ENCODE results near the gene PDX1. TPM values are rescaled to one million over a fixed set of nuclear protein-coding genes. Genes with fewer than 3 reads are reported as not detected.

Gene PDX1
- total RNA-seq, 3 donors from 2014 or later (not counting 1 experiment from before 2014, with no cell fraction given), result not detected

DNA sequence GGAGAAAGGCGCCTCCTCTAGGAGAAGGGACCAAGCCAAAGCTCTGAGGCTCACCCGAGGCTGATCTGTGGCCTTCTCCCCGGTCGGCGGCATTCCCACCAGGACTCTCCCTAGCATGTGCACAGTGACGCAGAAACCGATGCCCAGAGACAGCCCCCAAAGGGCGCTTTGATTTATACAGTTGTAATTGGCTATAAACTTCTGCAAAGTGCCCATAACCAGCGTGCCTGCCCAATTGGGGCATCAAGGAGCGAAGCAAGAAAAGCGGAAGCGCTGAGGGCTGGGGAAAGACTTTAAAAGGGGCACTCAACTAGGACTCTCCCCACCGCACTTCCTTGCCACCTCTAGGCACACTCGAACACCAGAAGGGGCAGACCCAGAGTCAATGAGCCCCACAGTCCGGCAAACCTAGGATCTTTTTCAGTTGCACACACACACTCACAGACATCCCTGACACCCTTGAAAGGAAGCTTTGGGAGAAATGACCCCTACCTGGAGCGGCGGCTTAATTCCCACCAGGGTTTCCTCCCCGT, 47.5 kb downstream of the PDX1 start:
- no peak for DNase-seq
- 4% methylated on average over 18 of the region's 18 CpGs for WGBS (ENCODE audit: insufficient coverage)
- no peaks in the 10 kb centered on the region for H3K9me3 Mint-ChIP-seq
- intact Hi-C loops (cut with micrococcal nuclease), result no loop called here
- peaks cover 9% of the 10 kb centered on the region for H3K4me1 ChIP-seq (ENCODE audit: control insufficient read depth, insufficient read depth, low read length)
- H3K4me3 ChIP-seq (ENCODE audit: low read length), result no peak overlapping the region
- TF ChIP-seq, protein P1, sequence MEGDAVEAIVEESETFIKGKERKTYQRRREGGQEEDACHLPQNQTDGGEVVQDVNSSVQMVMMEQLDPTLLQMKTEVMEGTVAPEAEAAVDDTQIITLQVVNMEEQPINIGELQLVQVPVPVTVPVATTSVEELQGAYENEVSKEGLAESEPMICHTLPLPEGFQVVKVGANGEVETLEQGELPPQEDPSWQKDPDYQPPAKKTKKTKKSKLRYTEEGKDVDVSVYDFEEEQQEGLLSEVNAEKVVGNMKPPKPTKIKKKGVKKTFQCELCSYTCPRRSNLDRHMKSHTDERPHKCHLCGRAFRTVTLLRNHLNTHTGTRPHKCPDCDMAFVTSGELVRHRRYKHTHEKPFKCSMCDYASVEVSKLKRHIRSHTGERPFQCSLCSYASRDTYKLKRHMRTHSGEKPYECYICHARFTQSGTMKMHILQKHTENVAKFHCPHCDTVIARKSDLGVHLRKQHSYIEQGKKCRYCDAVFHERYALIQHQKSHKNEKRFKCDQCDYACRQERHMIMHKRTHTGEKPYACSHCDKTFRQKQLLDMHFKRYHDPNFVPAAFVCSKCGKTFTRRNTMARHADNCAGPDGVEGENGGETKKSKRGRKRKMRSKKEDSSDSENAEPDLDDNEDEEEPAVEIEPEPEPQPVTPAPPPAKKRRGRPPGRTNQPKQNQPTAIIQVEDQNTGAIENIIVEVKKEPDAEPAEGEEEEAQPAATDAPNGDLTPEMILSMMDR (IDR thresholded peaks at IDR 0.05), result no peak
- H3K36me3 Mint-ChIP-seq, result no peaks in the 10 kb centered on the region
- no peak overlapping the region for H3K27ac Mint-ChIP-seq
- H3K27me3 ChIP-seq (ENCODE audit: control insufficient read depth, insufficient read depth, low read length), result peaks cover 58% of the 10 kb centered on the region
- no peaks in the 10 kb centered on the region for H3K9me3 ChIP-seq (ENCODE audit: control insufficient read depth, insufficient read depth, low read length)
- H3K4me1 Mint-ChIP-seq, result peaks cover 5 to 6% of the 10 kb centered on the region in 2 donors
- H3K27ac ChIP-seq (ENCODE audit: low read length), result no peak overlapping the region
- no peak for ATAC-seq
- peaks cover 59 to 73% of the 10 kb centered on the region in 2 donors for H3K27me3 Mint-ChIP-seq (ENCODE audit: low read depth in 2 of 2)
- no peaks in the 10 kb centered on the region for H3K36me3 ChIP-seq (ENCODE audit: control insufficient read depth, insufficient read depth, low read length)
- no peak overlapping the region for H3K4me3 Mint-ChIP-seq

DNA sequence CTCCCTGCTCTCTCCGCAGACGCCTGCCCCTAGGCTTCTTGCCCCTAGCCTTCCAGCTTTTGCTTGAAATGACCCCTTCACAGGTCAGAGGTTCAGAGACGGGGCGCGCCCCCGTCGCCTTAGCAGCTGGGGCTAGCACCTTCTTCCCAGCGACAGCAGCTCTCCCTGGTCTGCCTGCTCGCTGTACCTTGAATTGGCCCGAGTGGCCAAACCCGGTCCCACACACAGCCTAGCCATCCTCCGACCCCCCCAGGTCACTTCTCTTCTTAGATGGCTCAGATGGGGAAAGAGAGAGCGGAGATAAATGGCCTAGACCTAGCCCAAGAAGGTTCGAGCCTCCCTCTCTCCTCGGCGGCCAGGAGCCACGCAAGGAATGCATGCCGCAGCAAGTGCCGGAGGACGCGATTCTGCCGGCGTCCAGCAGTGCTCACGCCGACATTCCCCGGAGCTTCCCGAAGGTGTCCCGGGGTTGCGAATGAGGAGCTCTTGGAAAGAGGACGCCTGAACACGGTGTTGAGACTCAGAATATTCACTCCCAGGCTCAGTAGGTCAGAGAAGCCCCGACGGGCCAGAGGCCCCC, 48.0 kb downstream of the PDX1 start:
- H3K4me3 ChIP-seq (ENCODE audit: low read length), result no peak overlapping the region
- H3K27ac Mint-ChIP-seq, result no peak overlapping the region
- 8% methylated on average over 33 of the region's 33 CpGs for WGBS (ENCODE audit: insufficient coverage)
- peaks cover 54% of the 10 kb centered on the region for H3K27me3 ChIP-seq (ENCODE audit: control insufficient read depth, insufficient read depth, low read length)
- TF ChIP-seq, protein P1 (IDR thresholded peaks at IDR 0.05), result no peak
- intact Hi-C loops (cut with micrococcal nuclease), result no loop called here
- H3K27me3 Mint-ChIP-seq (ENCODE audit: low read depth in 2 of 2), result peaks cover 55 to 68% of the 10 kb centered on the region in 2 donors
- no peaks in the 10 kb centered on the region for H3K9me3 ChIP-seq (ENCODE audit: control insufficient read depth, insufficient read depth, low read length)
- H3K4me1 Mint-ChIP-seq, result peaks cover 5 to 6% of the 10 kb centered on the region in 2 donors
- H3K27ac ChIP-seq (ENCODE audit: low read length), result no peak overlapping the region
- no peak overlapping the region for H3K4me3 Mint-ChIP-seq
- H3K36me3 Mint-ChIP-seq, result no peaks in the 10 kb centered on the region
- DNase-seq (no peak), ATAC-seq (no peak)
- no peaks in the 10 kb centered on the region for H3K9me3 Mint-ChIP-seq
- peaks cover 9% of the 10 kb centered on the region for H3K4me1 ChIP-seq (ENCODE audit: control insufficient read depth, insufficient read depth, low read length)
- H3K36me3 ChIP-seq (ENCODE audit: control insufficient read depth, insufficient read depth, low read length), result no peaks in the 10 kb centered on the region

DNA sequence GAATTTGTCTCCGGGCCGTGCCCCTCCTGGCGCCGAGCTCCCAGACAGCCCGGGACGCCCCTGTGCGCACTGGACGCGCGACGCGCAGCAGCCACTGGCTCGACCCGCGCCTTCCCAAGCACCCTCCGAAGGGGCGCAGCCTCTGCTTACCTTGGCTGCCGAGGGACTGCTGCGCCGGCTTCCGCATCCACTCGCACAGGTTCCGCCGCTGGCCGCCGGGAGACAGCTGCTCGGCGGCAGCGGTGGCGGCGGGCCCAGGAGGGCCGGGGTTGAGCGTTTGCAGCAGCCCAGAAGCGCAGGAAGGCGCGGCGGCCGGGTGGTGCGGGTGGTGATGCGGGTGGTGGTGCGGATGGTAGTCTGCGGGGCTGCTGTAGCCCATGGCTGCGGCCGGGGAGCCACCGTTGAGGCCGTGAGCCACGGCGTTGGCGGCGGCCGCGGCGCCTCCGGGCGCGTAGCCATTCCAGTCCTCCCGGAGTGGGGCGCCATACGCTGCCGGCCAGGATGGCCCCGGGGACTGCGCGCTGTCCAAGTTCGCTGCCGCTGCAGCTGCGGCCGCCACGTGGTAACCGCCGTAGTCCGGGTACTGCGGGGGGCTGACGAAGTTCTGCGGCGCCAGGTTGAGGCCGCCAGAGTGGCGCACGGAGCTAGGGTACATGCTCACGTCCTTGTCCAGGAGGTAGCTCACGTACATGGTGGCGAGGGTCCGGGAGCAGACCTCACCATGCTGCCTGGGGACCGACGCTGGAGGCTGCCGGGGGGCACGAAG, 48.7 kb downstream of the PDX1 start:
- Mint-ChIP-seq H3K9me3 (no peaks in the 10 kb centered on the region), H3K27ac (no peak overlapping the region), H3K27me3 (ENCODE audit: low read depth in 2 of 2) (peaks cover 61 to 68% of the 10 kb centered on the region in 2 donors), H3K4me3 (no peak overlapping the region), H3K4me1 (peaks cover 5 to 6% of the 10 kb centered on the region in 2 donors), H3K36me3 (no peaks in the 10 kb centered on the region)
- Histone ChIP-seq H3K4me3 (ENCODE audit: low read length) (no peak overlapping the region), H3K36me3 (ENCODE audit: control insufficient read depth, insufficient read depth, low read length) (no peaks in the 10 kb centered on the region), H3K27ac (ENCODE audit: low read length) (no peak overlapping the region), H3K9me3 (ENCODE audit: control insufficient read depth, insufficient read depth, low read length) (no peaks in the 10 kb centered on the region), H3K27me3 (ENCODE audit: control insufficient read depth, insufficient read depth, low read length) (peaks cover 52% of the 10 kb centered on the region), H3K4me1 (ENCODE audit: control insufficient read depth, insufficient read depth, low read length) (peaks cover 9% of the 10 kb centered on the region)
- ATAC-seq (no peak), DNase-seq (no peak)
- 2% methylated on average over 86 of the region's 86 CpGs for WGBS (ENCODE audit: insufficient coverage)
- TF ChIP-seq, protein P1 (IDR thresholded peaks at IDR 0.05), result no peak
- intact Hi-C loops (cut with micrococcal nuclease), result no loop called here
